HepG2 (cell line): ENCODE results near the gene ZNF763. TPM values are rescaled to one million over a fixed set of nuclear protein-coding genes. Genes with fewer than 3 reads are reported as not detected.

Experiments used
- ATAC-seq: fragments of 200-7000 bp; cut with Tn5 transposase; 3 replicates; pipeline ENCODE4 v1.9.1; 2020; ENCODE audit warnings: mild to moderate bottlenecking, moderate library complexity
- BruUV-seq: library from RNA; stranded (reverse); fragments of 400-500 nt; replicated peaks from 2 replicates; lab custom pipeline; 2021; lab: Mats Ljungman, UMichigan
- CTCF ChIA-PET: fragments of 300-600 bp; formaldehyde crosslinking; extraction: SDS; loops from one replicate; lab custom pipeline; 2021; ENCODE audit warnings: low total read pairs, inconsistent platforms, low intra/inter-chr PET ratio; lab: Yijun Ruan, JAX
- POLR2A ChIA-PET: fragments of 350-600 bp; sonication (Branson Sonifier 250); formaldehyde crosslinking; loops from one replicate; lab custom pipeline; 2020; ENCODE audit warnings: antibody characterized with exemption, inconsistent platforms; lab: Yijun Ruan, JAX
- DNase-seq: peaks from one replicate; pipeline ENCODE4 v3.0.0-alpha.2; 2015; ENCODE audit warnings: low spot score
- FAIRE-seq: peaks from 3 replicates; lab custom pipeline; 2011; peaks lifted over from hg19 to GRCh38; lab: Jason Lieb, UNC
- H2AFZ ChIP-seq: one replicate; pipeline ENCODE4 v1.6.1; 2011; ENCODE audit warnings: low read length, inconsistent platforms
- H3K27ac ChIP-seq: fragments of 300-600 bp; 3 replicates; pipeline ENCODE4 v1.8.0; 2011; ENCODE audit warnings: mixed run types, mild to moderate bottlenecking, mixed read lengths, low read length, inconsistent platforms; ENCODE audit not compliant: insufficient read depth; ENCODE audit errors: extremely low read length
- H3K27me3 ChIP-seq, 2 experiments: fragments of 200-600 bp in 1 of 2; 2 replicates in 1 of 2; 3 replicates in 1 of 2; pipeline versions ENCODE4 v1.6.0 to v1.8.0; 2011; ENCODE audit warnings: low read length in 2 of 2, mild to moderate bottlenecking in 2 of 2, moderate library complexity in 2 of 2, inconsistent platforms in 1 of 2; ENCODE audit not compliant: insufficient read depth in 2 of 2, control insufficient read depth in 1 of 2
- H3K36me3 ChIP-seq, 2 experiments: fragments of 200-600 bp in 1 of 2; replicated peaks in 1 of 2; 2 replicates in 1 of 2; 3 replicates in 1 of 2; pipeline versions ENCODE4 v1.5.1 to v1.8.0; 2011; ENCODE audit warnings: low read length in 2 of 2, inconsistent platforms in 1 of 2; ENCODE audit not compliant: insufficient read depth in 2 of 2, control insufficient read depth in 1 of 2
- H3K4me1 ChIP-seq: 2 replicates; pipeline ENCODE4 v1.5.1; 2012; ENCODE audit warnings: low read length, inconsistent platforms; ENCODE audit not compliant: insufficient read depth
- H3K4me2 ChIP-seq: 2 replicates; pipeline ENCODE4 v1.6.0; 2011; ENCODE audit warnings: low read depth, low read length, inconsistent platforms
- H3K4me3 ChIP-seq, 3 experiments: fragments of 200-600 bp in 1 of 3; sonication (generic), shearing (Covaris generic) in 1 of 3; replicated peaks in 1 of 3; 2 replicates each; pipeline ENCODE4 v1.5.1; 2011 to 2016; ENCODE audit warnings: low read length in 3 of 3, inconsistent platforms in 2 of 3, low read depth in 2 of 3, mild to moderate bottlenecking in 2 of 3, control low read depth in 1 of 3, mixed read lengths in 1 of 3; ENCODE audit not compliant: insufficient read depth in 1 of 3
- H3K79me2 ChIP-seq: one replicate; pipeline ENCODE4 v1.6.1; 2011; ENCODE audit warnings: low read length, inconsistent platforms; ENCODE audit not compliant: insufficient read depth
- H3K9ac ChIP-seq: 2 replicates; pipeline ENCODE4 v1.6.0; 2011; ENCODE audit warnings: mild to moderate bottlenecking, low read depth, low read length, inconsistent platforms; ENCODE audit not compliant: insufficient read depth
- H3K9me3 ChIP-seq: 2 replicates; pipeline ENCODE4 v1.5.1; 2012; ENCODE audit warnings: mild to moderate bottlenecking, low read length
- H4K20me1 ChIP-seq: 2 replicates; pipeline ENCODE4 v1.6.0; 2011; ENCODE audit warnings: inconsistent platforms, mild to moderate bottlenecking, low read length, moderate library complexity; ENCODE audit not compliant: insufficient read depth
- GATA4 ChIP-seq: sonication (generic); IDR thresholded peaks from 2 replicates; pipeline ENCODE4 v1.6.1; 2016; ENCODE audit warnings: antibody characterized with exemption, low read depth, borderline replicate concordance
- PHF8 ChIP-seq: sonication (generic); formaldehyde crosslinking; IDR thresholded peaks from 2 replicates; pipeline ENCODE4 v1.5.0; 2020; ENCODE audit warnings: missing genetic modification reagents
- STAG1 ChIP-seq: sonication (generic); formaldehyde crosslinking; IDR thresholded peaks from 2 replicates; pipeline ENCODE4 v1.4.0; 2020; ENCODE audit warnings: missing genetic modification reagents
- ZNF841 ChIP-seq: sonication (generic); formaldehyde crosslinking; IDR thresholded peaks from 2 replicates; pipeline ENCODE4 v1.8.1; 2023; ENCODE audit warnings: missing genetic modification reagents, borderline replicate concordance
- WGBS: methylation state at CpG from one replicate; pipeline ENCODE4 v1.1.6; 2017; ENCODE audit warnings: low lambda C conversion rate; 5-methylcytosine and 5-hydroxymethylcytosine counted together
- in situ Hi-C: cut with HindIII; loops from 2 replicates; pipeline ENCODE4 v1.10.0; 2017; ENCODE audit warnings: low pct_unique_long_range_greater_than_20kb; ENCODE audit not compliant: extremely low pct_ligation_motif_present
- intact Hi-C: fragments of 100-400 bp; cut with micrococcal nuclease; formaldehyde crosslinking; loops from one replicate; pipeline ENCODE4 v1.10.0; 2022; ENCODE audit not compliant: unreplicated experiment
- polyA plus RNA-seq, 8 experiments: library from polyadenylated mRNA; depleted of rRNA in 3 of 8; stranded (reverse) in 7 of 8; unstranded in 1 of 8; fragments of >200 nt; fragmentation: Illumina TruSeq in 4 of 8; extraction: Trizol in 4 of 8; gene quantifications; 2 replicates each; pipeline versions ENCODE4 v1.2.1 to v1.2.3, GENCODE V29; 2011 to 2016; ENCODE audit warnings: low read depth in 4 of 8, missing spikeins in 1 of 8, mixed read lengths in 1 of 8; ENCODE audit not compliant: insufficient read depth in 1 of 8
- total RNA-seq, 5 experiments: library from RNA; depleted of rRNA; stranded (reverse); fragments of >200 nt; fragmentation: Illumina TruSeq; extraction: Trizol; gene quantifications; 2 replicates each; pipeline ENCODE4 v1.2.3, GENCODE V29; 2016; ENCODE audit warnings: low read depth in 1 of 5
- TF ChIP-seq, protein P1 (sequence below): sonication (generic); formaldehyde crosslinking; IDR thresholded peaks from 2 replicates; pipeline ENCODE4 v1.4.0; 2020; ENCODE audit warnings: missing genetic modification reagents
- TF ChIP-seq, protein P2 (sequence below): sonication (generic); formaldehyde crosslinking; IDR thresholded peaks from 2 replicates; pipeline ENCODE4 v1.9.0; 2022; ENCODE audit warnings: low read depth, missing genetic modification reagents
- TF ChIP-seq, protein P3 (sequence below): IDR thresholded peaks from 2 replicates; pipeline ENCODE4 v1.6.1; 2016
- TF ChIP-seq, protein P4 (sequence below), 2 experiments: sonication (generic) in 1 of 2; formaldehyde crosslinking in 1 of 2; IDR thresholded peaks; 2 replicates each; pipeline versions ENCODE4 v1.5.1 to v1.6.1; 2011 to 2020; ENCODE audit warnings: borderline replicate concordance in 1 of 2, low read depth in 1 of 2, low read length in 1 of 2, mild to moderate bottlenecking in 1 of 2, missing genetic modification reagents in 1 of 2, moderate library complexity in 1 of 2
- TF ChIP-seq, protein P5 (sequence below): sonication (generic); formaldehyde crosslinking; IDR thresholded peaks from 2 replicates; pipeline ENCODE4 v1.4.0; 2020; ENCODE audit warnings: missing genetic modification reagents
- TF ChIP-seq, protein P6 (sequence below): sonication (generic); formaldehyde crosslinking; IDR thresholded peaks from 2 replicates; pipeline ENCODE4 v1.5.0; 2020; ENCODE audit warnings: missing genetic modification reagents
- TF ChIP-seq, protein P7 (sequence below): sonication (generic); formaldehyde crosslinking; IDR thresholded peaks from 2 replicates; pipeline ENCODE4 v1.4.0; 2020; ENCODE audit warnings: missing genetic modification reagents, borderline replicate concordance
- TF ChIP-seq, protein P8 (sequence below): sonication (generic); formaldehyde crosslinking; IDR thresholded peaks from 2 replicates; pipeline ENCODE4 v1.8.0; 2022; ENCODE audit warnings: missing genetic modification reagents, mild to moderate bottlenecking, inconsistent platforms, borderline replicate concordance

The ZNF763 gene
- total and polyA plus RNA-seq, 2 of the 13 experiments (the other 11 are each of a cell fraction or from before 2014, with no cell fraction given) = 0.08 to 0.42 TPM

DNA sequence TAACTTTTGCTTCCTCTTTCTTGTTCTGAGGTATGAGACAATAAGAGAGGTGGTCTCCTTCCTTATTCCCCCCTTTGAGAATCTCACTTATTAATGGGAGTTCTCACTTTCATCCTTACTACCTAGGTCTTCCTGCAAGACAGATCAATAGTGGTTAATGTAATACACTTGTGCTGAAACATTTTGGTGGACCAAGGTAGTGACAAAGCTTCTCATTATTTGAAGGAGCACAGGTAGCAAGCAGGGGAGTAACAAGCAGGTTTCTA, 22.1 kb upstream of the ZNF763 start (continued):
- TF ChIP-seq, protein P1, sequence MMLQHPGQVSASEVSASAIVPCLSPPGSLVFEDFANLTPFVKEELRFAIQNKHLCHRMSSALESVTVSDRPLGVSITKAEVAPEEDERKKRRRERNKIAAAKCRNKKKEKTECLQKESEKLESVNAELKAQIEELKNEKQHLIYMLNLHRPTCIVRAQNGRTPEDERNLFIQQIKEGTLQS (CRISPR knock-in tag) = no peak
- no peak for TF ChIP-seq GATA4
- TF ChIP-seq PHF8 = no peak
- TF ChIP-seq, all 625 proteins: peak for 0

DNA sequence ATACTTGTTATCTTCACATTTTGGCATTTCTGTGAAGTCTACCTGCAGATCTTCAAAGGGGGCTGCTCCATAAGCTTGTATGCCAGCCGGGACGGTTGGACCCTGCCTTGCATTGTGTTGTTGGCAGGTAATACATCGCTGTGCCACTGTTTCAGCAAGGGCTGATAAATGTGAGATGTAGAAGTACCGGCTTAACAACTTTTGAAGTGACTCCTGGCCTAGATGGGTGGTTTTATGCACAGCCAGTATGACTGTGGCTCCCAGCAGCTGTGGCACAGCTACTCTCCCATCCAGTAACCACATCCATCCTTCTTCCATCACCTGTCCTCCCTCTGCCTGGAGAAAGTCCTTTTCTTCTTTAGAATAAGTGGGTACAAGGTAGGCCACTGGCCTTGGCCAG, 20.2 kb upstream of the ZNF763 start:
- DNase-seq = no peak
- H3K36me3 ChIP-seq = peaks cover 17 to 59% of the 10 kb centered on the region in 2 experiments
- peaks cover 33% of the 10 kb centered on the region for H3K9me3 ChIP-seq
- POLR2A ChIA-PET = no interaction called here
- FAIRE-seq = no peak
- H3K4me3 ChIP-seq = no peak overlapping the region
- H4K20me1 ChIP-seq = no peaks in the 10 kb centered on the region; the same call in 1 of the 2 replicates
- no peaks in the 10 kb centered on the region for H3K27me3 ChIP-seq
- no peak for ATAC-seq
- no peaks in the 10 kb centered on the region for H3K4me1 ChIP-seq
- BruUV-seq = no TSS peak
- no peak overlapping the region for H3K4me2 ChIP-seq
- in situ Hi-C loops = no loop called here
- peaks cover 22% of the 10 kb centered on the region for H3K79me2 ChIP-seq
- WGBS = 100% methylated on average over 4 of the region's 4 CpGs
- intact Hi-C loops = no loop called here
- no peak overlapping the region for H3K27ac ChIP-seq
- no peak overlapping the region for H2AFZ ChIP-seq
- no peak overlapping the region for H3K9ac ChIP-seq
- CTCF ChIA-PET = no interaction called here
- TF ChIP-seq, protein P2, sequence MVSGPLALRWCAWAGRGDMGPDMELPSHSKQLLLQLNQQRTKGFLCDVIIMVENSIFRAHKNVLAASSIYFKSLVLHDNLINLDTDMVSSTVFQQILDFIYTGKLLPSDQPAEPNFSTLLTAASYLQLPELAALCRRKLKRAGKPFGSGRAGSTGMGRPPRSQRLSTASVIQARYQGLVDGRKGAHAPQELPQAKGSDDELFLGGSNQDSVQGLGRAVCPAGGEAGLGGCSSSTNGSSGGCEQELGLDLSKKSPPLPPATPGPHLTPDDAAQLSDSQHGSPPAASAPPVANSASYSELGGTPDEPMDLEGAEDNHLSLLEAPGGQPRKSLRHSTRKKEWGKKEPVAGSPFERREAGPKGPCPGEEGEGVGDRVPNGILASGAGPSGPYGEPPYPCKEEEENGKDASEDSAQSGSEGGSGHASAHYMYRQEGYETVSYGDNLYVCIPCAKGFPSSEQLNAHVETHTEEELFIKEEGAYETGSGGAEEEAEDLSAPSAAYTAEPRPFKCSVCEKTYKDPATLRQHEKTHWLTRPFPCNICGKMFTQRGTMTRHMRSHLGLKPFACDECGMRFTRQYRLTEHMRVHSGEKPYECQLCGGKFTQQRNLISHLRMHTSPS (CRISPR knock-in tag) = no peak
- TF ChIP-seq ZNF841 (CRISPR knock-in tag) (no peak), STAG1 (no peak)
- TF ChIP-seq, protein P3, sequence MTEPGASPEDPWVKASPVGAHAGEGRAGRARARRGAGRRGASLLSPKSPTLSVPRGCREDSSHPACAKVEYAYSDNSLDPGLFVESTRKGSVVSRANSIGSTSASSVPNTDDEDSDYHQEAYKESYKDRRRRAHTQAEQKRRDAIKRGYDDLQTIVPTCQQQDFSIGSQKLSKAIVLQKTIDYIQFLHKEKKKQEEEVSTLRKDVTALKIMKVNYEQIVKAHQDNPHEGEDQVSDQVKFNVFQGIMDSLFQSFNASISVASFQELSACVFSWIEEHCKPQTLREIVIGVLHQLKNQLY = no peak
- TF ChIP-seq, protein P4, sequence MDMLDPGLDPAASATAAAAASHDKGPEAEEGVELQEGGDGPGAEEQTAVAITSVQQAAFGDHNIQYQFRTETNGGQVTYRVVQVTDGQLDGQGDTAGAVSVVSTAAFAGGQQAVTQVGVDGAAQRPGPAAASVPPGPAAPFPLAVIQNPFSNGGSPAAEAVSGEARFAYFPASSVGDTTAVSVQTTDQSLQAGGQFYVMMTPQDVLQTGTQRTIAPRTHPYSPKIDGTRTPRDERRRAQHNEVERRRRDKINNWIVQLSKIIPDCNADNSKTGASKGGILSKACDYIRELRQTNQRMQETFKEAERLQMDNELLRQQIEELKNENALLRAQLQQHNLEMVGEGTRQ (IDR thresholded peaks at IDR 0.05; ENCODE audit: low read depth, low read length) = no peak
- TF ChIP-seq, protein P4 (CRISPR knock-in tag; IDR thresholded peaks at IDR 0.05; ENCODE audit: borderline replicate concordance) = no peak
- TF ChIP-seq, protein P5, sequence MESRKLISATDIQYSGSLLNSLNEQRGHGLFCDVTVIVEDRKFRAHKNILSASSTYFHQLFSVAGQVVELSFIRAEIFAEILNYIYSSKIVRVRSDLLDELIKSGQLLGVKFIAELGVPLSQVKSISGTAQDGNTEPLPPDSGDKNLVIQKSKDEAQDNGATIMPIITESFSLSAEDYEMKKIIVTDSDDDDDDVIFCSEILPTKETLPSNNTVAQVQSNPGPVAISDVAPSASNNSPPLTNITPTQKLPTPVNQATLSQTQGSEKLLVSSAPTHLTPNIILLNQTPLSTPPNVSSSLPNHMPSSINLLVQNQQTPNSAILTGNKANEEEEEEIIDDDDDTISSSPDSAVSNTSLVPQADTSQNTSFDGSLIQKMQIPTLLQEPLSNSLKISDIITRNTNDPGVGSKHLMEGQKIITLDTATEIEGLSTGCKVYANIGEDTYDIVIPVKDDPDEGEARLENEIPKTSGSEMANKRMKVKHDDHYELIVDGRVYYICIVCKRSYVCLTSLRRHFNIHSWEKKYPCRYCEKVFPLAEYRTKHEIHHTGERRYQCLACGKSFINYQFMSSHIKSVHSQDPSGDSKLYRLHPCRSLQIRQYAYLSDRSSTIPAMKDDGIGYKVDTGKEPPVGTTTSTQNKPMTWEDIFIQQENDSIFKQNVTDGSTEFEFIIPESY = no peak
- TF ChIP-seq, protein P6, sequence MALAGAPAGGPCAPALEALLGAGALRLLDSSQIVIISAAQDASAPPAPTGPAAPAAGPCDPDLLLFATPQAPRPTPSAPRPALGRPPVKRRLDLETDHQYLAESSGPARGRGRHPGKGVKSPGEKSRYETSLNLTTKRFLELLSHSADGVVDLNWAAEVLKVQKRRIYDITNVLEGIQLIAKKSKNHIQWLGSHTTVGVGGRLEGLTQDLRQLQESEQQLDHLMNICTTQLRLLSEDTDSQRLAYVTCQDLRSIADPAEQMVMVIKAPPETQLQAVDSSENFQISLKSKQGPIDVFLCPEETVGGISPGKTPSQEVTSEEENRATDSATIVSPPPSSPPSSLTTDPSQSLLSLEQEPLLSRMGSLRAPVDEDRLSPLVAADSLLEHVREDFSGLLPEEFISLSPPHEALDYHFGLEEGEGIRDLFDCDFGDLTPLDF (CRISPR knock-in tag) = no peak
- TF ChIP-seq, protein P7, sequence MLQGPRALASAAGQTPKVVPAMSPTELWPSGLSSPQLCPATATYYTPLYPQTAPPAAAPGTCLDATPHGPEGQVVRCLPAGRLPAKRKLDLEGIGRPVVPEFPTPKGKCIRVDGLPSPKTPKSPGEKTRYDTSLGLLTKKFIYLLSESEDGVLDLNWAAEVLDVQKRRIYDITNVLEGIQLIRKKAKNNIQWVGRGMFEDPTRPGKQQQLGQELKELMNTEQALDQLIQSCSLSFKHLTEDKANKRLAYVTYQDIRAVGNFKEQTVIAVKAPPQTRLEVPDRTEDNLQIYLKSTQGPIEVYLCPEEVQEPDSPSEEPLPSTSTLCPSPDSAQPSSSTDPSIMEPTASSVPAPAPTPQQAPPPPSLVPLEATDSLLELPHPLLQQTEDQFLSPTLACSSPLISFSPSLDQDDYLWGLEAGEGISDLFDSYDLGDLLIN (CRISPR knock-in tag) = no peak
- TF ChIP-seq, protein P8, sequence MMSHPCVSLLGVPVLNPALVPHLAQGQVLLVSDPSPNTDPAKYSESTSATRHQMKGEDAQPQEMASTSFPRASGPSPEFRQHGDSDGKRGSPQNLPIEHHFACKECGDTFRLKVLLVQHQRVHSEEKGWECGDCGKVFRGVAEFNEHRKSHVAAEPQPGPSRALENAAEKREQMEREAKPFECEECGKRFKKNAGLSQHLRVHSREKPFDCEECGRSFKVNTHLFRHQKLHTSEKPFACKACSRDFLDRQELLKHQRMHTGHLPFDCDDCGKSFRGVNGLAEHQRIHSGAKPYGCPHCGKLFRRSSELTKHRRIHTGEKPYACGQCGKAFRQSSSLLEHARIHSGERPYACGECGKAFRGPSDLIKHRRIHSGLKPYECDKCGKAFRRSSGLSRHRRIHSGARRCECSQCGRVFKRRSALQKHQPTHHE (CRISPR knock-in tag) = no peak
